ENCODE results near the gene KCNK2. TPM values are rescaled to one million over a fixed set of nuclear protein-coding genes. Genes with fewer than 3 reads are reported as not detected.

The KCNK2 gene
- total RNA-seq, 4 donors from 2014 or later: 1.4 to 8.2 (median 5.2) TPM

DNA sequence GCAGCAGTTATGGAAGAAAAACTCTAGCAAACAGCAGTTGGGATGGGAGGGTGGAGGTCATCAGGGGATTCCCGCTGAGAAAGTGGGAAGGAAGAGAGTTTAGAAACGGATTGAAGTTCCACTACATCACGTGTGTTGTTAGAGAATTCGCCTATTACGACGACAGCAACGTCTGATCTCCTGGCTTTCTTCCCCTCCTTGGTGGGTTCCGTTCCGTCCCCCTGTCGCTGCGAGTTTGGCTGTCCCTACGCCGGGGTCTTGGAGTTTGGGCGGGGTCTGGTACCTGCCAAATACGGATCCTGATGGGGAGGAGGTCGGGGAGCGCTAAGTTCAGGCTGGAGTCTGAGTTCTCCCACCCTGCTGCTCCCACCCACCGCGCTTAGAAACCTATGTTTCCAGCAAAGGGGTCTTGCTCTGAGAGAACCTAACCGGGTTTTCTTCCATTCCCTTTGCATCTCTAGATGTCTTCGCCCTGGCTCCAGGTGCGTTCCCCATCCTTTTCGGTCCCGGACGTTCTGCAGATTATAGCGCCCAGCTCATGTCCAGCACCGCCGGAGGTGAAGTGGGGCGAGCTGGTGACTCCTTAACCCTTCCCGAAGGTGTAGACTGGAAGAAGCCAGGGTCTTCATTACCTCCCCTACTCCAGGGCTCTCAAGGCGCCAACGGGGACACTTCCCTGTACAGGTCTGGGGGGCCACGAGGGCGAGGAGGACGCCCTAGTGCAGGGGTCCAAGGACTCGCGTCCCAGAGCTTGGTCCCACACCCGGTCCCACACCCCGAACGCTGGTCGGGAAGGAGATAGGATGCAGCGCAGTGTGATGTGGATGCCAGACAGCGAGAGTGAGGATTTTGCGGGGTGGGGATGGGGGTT lies 641 bp upstream of the KCNK2 start:
- Histone ChIP-seq H3K9me3 (no peaks in the 10 kb centered on the region), H3K4me3 (peak overlapping the region; percentile 55), H3K27ac (peak overlapping the region; percentile 21), H3K4me1 (peaks cover 17% of the 10 kb centered on the region), H3K36me3 (no peaks in the 10 kb centered on the region), H3K27me3 (peaks cover 29% of the 10 kb centered on the region)
- DNase-seq (ENCODE audit: low spot score in 2 of 2): no peak
- TF ChIP-seq, protein P1, sequence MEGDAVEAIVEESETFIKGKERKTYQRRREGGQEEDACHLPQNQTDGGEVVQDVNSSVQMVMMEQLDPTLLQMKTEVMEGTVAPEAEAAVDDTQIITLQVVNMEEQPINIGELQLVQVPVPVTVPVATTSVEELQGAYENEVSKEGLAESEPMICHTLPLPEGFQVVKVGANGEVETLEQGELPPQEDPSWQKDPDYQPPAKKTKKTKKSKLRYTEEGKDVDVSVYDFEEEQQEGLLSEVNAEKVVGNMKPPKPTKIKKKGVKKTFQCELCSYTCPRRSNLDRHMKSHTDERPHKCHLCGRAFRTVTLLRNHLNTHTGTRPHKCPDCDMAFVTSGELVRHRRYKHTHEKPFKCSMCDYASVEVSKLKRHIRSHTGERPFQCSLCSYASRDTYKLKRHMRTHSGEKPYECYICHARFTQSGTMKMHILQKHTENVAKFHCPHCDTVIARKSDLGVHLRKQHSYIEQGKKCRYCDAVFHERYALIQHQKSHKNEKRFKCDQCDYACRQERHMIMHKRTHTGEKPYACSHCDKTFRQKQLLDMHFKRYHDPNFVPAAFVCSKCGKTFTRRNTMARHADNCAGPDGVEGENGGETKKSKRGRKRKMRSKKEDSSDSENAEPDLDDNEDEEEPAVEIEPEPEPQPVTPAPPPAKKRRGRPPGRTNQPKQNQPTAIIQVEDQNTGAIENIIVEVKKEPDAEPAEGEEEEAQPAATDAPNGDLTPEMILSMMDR (IDR thresholded peaks at IDR 0.05): no peak
- no peak for TF ChIP-seq POLR2AphosphoS5 (IDR thresholded peaks at IDR 0.05)
- TF ChIP-seq POLR2A (IDR thresholded peaks at IDR 0.05): no peak
- 4% methylated on average over 44 of the region's 44 CpGs for WGBS

DNA sequence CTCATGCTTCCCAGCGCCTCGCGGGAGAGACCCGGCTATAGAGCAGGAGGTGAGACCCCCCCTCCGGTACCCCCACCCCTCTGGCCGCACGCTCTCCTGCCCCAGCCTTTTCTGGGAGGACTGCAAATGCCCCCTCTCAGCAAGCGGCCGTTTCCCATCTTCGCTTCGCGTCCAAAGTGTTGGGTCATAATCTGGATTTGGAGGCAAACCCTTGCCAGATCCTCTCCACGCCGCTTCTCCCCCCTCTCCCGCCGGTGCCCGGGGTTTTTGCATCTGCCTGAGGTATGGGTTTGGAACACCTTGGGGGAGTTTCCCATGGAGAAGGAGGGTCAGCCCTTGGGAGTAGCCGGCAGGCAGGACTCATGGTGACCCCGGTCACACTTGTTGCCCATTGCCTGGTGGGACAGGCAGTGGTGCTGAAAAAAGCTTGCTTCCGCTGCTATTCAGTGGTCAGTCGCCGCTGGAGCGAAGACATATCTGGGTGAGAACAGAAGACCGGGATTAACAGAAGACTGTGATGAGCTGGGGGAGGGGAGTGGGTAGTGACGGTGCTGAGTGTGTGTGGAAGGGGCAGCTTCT lies 935 bp downstream of the KCNK2 start:
- H3K27me3 ChIP-seq: peaks cover 29% of the 10 kb centered on the region
- DNase-seq (ENCODE audit: low spot score in 2 of 2): peak; percentile 67 to 80
- no peaks in the 10 kb centered on the region for H3K9me3 ChIP-seq
- TF ChIP-seq EP300 (IDR thresholded peaks at IDR 0.05): no peak
- TF ChIP-seq, protein P1 (IDR thresholded peaks at IDR 0.05): no peak
- TF ChIP-seq POLR2A (IDR thresholded peaks at IDR 0.05): no peak
- no peak for TF ChIP-seq POLR2AphosphoS5 (IDR thresholded peaks at IDR 0.05)
- peak overlapping the region; percentile 40 for H3K27ac ChIP-seq
- peak overlapping the region; percentile 55 for H3K4me3 ChIP-seq
- WGBS: 5% methylated on average over 25 of the region's 25 CpGs
- H3K36me3 ChIP-seq: no peaks in the 10 kb centered on the region
- H3K4me1 ChIP-seq: peaks cover 17% of the 10 kb centered on the region

DNA sequence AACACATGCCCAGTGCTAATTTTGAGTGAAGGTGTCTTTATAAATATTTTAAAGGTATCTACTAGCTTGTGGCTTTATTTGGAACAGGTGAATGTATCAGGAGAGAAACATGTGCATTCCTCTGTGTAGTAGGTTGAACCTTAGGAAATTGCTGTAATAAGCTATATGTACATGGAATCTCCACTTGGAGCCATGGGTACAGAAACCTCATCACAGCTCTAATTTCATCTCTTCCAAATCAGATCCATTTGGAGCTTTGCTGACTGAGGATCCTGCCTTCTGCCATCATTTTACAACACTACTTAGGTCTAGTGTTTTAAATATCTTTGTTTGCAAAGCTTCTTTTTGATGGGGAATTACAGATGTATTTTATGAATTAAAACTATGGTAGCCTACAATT lies 2.1 kb downstream of the KCNK2 start:
- TF ChIP-seq EP300 (IDR thresholded peaks at IDR 0.05): no peak
- TF ChIP-seq, protein P1 (IDR thresholded peaks at IDR 0.05): no peak
- TF ChIP-seq POLR2AphosphoS5 (IDR thresholded peaks at IDR 0.05): no peak
- TF ChIP-seq POLR2A (IDR thresholded peaks at IDR 0.05): no peak
- no peak for DNase-seq (ENCODE audit: low spot score in 2 of 2)
- Histone ChIP-seq H3K27ac (no peak overlapping the region), H3K4me3 (no peak overlapping the region), H3K27me3 (peaks cover 29% of the 10 kb centered on the region), H3K36me3 (no peaks in the 10 kb centered on the region), H3K9me3 (no peaks in the 10 kb centered on the region), H3K4me1 (peaks cover 17% of the 10 kb centered on the region)

DNA sequence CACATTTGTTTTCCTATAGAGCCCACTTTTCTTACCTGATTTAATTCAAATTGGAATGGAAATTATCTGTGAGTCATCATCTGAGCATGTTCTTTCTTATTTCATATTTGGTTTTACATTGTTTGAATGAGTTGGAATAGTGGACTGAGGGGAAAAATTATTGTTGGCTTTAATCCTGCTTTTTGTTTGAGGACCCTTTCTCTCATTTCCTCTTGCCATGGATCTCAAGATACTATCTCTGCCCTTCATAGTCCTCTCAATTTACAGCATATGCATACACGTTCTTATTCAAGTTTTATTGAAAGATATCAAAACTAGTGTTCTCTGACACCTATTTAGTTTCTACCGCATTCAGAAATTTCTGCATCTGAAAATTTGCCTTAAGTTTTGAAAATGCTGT lies 5.1 kb downstream of the KCNK2 start:
- no peak for DNase-seq (ENCODE audit: low spot score in 2 of 2)
- Histone ChIP-seq H3K9me3 (no peaks in the 10 kb centered on the region), H3K27me3 (peaks cover 18% of the 10 kb centered on the region), H3K27ac (no peak overlapping the region), H3K4me1 (peaks cover 8% of the 10 kb centered on the region), H3K36me3 (no peaks in the 10 kb centered on the region), H3K4me3 (no peak overlapping the region)
- WGBS: 92% methylated on average over 2 of the region's 2 CpGs
- TF ChIP-seq, protein P1 (IDR thresholded peaks at IDR 0.05): no peak
- TF ChIP-seq EP300 (IDR thresholded peaks at IDR 0.05): no peak
- no peak for TF ChIP-seq POLR2A (IDR thresholded peaks at IDR 0.05)
- TF ChIP-seq POLR2AphosphoS5 (IDR thresholded peaks at IDR 0.05): no peak

DNA sequence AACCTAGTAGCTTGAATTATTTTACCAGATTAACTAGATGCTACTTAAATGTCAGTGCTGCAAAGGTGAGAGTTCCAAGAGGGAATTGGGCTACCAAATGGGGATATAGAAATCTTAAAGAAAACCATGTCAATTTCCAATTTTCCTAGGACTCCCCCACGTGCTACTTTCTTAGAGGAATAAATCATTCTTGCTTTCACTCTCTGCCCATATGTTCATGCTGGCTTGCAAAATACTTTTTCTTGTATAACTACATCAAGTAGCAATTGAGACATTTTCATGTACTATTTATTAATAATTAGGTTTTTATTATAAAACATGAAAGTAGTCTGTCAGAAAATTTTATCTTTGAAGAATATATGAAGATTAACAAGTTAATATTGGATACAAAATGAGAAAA lies 11.8 kb downstream of the KCNK2 start:
- DNase-seq (ENCODE audit: low spot score in 2 of 2): no peak
- Histone ChIP-seq H3K4me3 (no peak overlapping the region), H3K36me3 (no peaks in the 10 kb centered on the region), H3K9me3 (no peaks in the 10 kb centered on the region), H3K4me1 (no peaks in the 10 kb centered on the region), H3K27me3 (no peaks in the 10 kb centered on the region), H3K27ac (no peak overlapping the region)
- no peak for TF ChIP-seq POLR2A (IDR thresholded peaks at IDR 0.05)
- TF ChIP-seq POLR2AphosphoS5 (IDR thresholded peaks at IDR 0.05): no peak
- no peak for TF ChIP-seq EP300 (IDR thresholded peaks at IDR 0.05)
- TF ChIP-seq, protein P1 (IDR thresholded peaks at IDR 0.05): no peak
- WGBS: 29% methylated on average over 1 of the region's 1 CpG

All from suprapubic skin (tissue), 4 donors.